Left ventricle myocardium inferior (tissue), 1 donor: ENCODE data around the gene PARP4. TPM values are rescaled to one million over a fixed set of nuclear protein-coding genes. Genes with fewer than 3 reads are reported as not detected.
"Not testable (repeated sequence)": the region's sequence is repeated elsewhere in the genome, so short reads cannot be mapped to it uniquely, and the experiment has no call there.

ENCODE experiments used
- DNase-seq: peaks from one replicate; pipeline ENCODE4 v3.0.0-alpha.2; 2020
- H3K27ac ChIP-seq: fragments of 200-600 bp; replicated peaks from 2 replicates; pipeline ENCODE4 v1.8.0; 2021
- H3K27me3 ChIP-seq: fragments of 200-600 bp; 2 replicates; pipeline ENCODE4 v1.8.0; 2021; ENCODE audit warnings: low read depth
- H3K36me3 ChIP-seq: fragments of 200-600 bp; 2 replicates; pipeline ENCODE4 v1.8.0; 2021
- H3K4me1 ChIP-seq: fragments of 200-600 bp; 2 replicates; pipeline ENCODE4 v1.8.0; 2021
- H3K4me3 ChIP-seq: fragments of 200-600 bp; 2 replicates; pipeline ENCODE4 v1.8.0; 2021; ENCODE audit warnings: mild to moderate bottlenecking, moderate library complexity
- H3K9me3 ChIP-seq: fragments of 200-600 bp; replicated peaks from 2 replicates; pipeline ENCODE4 v1.8.0; 2021
- intact Hi-C: fragments of 100-400 bp; cut with micrococcal nuclease; formaldehyde crosslinking; loops from one replicate; pipeline ENCODE4 v1.11.0; 2022
- total RNA-seq: library from RNA; stranded (reverse); fragmentation: NEBNext Ultra II Directional; extraction: Animal tissue kit (Norgen Biotek cat#: 25700); gene quantifications from one replicate; pipeline ENCODE4 v1.2.1, GENCODE V29; 2021
- TF ChIP-seq, protein P1 (sequence below): fragments of 200-600 bp; IDR thresholded peaks from 2 replicates; pipeline ENCODE4 v1.8.0; 2021; ENCODE audit warnings: antibody characterized with exemption, mild to moderate bottlenecking, borderline replicate concordance
- donor health status: DM: no; HTN: yes; CAD: no; lungs with severe emphysema.

PARP4 gene
- total RNA-seq, 1 donor from 2014 or later: 23.6 TPM

DNA sequence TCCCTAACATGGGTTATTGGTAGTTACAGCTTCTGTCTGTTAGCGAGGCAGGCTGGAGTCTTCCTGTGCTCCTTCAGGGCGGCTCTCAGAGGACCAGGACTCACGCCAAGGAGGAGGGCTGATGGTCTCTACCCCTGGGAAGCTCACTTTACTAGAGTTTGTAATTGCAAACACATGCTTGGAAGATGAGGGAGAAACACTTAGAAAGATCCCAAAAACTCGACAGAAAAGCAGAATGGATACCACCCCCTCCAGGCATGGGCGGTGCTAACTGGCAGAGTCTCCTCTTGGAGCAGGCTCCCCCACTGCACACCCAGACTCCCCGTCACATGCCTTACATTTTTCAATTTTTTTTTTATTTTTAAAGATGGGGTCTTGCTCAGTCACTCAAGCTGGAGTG lies 62.0 kb downstream of the PARP4 start:
- H3K27me3 ChIP-seq: no peaks in the 10 kb centered on the region
- no peak overlapping the region for H3K27ac ChIP-seq
- H3K4me1 ChIP-seq: peaks cover 6% of the 10 kb centered on the region
- intact Hi-C loops: no loop called here
- TF ChIP-seq, protein P1, sequence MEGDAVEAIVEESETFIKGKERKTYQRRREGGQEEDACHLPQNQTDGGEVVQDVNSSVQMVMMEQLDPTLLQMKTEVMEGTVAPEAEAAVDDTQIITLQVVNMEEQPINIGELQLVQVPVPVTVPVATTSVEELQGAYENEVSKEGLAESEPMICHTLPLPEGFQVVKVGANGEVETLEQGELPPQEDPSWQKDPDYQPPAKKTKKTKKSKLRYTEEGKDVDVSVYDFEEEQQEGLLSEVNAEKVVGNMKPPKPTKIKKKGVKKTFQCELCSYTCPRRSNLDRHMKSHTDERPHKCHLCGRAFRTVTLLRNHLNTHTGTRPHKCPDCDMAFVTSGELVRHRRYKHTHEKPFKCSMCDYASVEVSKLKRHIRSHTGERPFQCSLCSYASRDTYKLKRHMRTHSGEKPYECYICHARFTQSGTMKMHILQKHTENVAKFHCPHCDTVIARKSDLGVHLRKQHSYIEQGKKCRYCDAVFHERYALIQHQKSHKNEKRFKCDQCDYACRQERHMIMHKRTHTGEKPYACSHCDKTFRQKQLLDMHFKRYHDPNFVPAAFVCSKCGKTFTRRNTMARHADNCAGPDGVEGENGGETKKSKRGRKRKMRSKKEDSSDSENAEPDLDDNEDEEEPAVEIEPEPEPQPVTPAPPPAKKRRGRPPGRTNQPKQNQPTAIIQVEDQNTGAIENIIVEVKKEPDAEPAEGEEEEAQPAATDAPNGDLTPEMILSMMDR: no peak
- H3K9me3 ChIP-seq: no peaks in the 10 kb centered on the region
- H3K4me3 ChIP-seq: no peak overlapping the region
- H3K36me3 ChIP-seq: peaks cover 84% of the 10 kb centered on the region
- DNase-seq: peak; percentile 47

DNA sequence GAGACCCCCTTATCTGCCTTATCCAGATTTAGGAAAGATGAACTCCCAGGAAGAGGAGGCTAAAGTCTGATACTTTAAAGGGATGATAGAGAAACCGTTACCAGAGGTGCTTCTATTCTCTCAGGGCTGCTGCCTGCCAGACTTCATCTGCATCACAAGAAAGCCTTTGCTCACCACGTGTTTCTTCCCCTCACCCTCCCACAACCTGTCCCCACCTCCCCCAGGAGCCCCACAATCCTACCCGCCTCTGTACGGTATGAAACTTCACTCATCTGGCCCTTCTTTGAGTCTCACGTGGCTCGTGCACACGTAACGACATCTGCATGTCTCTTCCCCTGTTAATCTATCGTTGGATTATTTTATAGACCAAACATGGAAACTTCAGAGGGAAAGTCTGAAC lies 67.7 kb downstream of the PARP4 start:
- H3K27ac ChIP-seq, H3K27me3 ChIP-seq, H3K4me1 ChIP-seq, H3K9me3 ChIP-seq, DNase-seq, intact Hi-C loops, H3K4me3 ChIP-seq: not testable (repeated sequence)
- peaks cover 75% of the 10 kb centered on the region for H3K36me3 ChIP-seq

DNA sequence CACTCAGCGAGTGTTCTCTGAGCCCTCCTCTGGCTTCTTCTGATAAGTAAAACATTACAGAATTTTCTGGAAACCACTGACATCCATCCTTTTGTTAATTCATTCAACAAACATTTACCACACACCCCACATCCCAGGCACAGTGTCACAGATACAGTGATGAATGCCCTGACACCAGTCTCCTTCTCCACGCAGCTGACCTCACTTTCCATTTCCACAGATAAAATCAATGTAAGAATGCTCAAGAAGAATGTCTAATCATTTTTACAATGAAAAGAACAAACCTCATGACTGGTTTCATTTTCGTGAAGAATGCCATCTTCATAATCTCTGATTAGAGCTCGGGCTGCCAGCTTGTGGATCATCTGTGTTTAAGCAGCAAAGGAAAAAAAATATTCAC lies 69.2 kb downstream of the PARP4 start:
- Histone ChIP-seq H3K9me3 (no peaks in the 10 kb centered on the region), H3K4me3 (no peak overlapping the region), H3K27ac (no peak overlapping the region), H3K27me3 (no peaks in the 10 kb centered on the region), H3K36me3 (peaks cover 79% of the 10 kb centered on the region), H3K4me1 (no peaks in the 10 kb centered on the region)
- intact Hi-C loops: no loop called here
- no peak for DNase-seq
- TF ChIP-seq, protein P1: no peak

DNA sequence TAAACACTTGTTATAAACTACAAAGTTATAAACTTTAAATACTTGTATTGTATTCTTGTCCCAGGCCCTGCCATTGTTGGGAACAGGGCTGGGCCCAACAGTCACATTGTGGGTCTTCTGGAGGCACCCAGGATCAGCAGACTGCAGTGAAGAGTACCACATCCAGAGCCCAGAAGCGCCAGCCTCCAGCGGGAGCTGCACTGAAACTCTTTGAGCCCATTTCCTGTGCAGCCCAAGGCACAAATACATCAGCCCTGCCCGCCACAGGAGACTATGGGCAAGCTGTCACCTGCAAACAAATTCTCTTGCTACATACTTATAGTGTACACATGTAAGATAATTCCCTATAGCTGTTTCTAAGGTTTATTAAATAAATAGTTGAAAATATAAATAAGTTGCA lies 86.5 kb downstream of the PARP4 start:
- H3K36me3 ChIP-seq: peaks cover 79% of the 10 kb centered on the region
- H3K27me3 ChIP-seq, H3K27ac ChIP-seq, H3K4me3 ChIP-seq, DNase-seq, intact Hi-C loops, H3K4me1 ChIP-seq: not testable (repeated sequence)
- H3K9me3 ChIP-seq: peaks cover 22% of the 10 kb centered on the region

DNA sequence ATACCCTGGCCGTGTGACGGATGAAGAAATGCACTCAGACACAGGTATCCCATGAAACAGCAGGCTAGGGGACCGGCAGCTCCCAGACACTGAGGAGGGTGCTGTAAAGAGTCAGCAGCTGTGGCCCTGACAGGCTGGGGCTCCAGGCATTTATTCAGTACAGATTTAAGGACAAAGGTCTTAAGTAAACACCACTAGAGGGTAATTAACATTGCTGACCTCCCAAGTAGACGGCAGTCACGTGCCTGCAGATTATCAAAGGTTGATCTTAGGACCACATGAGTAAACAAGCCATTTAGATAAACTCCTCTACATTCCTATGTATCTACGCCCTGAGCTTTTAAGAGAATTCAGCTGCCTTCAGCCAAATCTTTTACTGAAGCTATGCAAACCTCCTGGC lies 92.9 kb downstream of the PARP4 start:
- H3K4me1 ChIP-seq, H3K27ac ChIP-seq, H3K4me3 ChIP-seq, H3K27me3 ChIP-seq, DNase-seq, intact Hi-C loops: not testable (repeated sequence)
- peaks cover 53% of the 10 kb centered on the region for H3K36me3 ChIP-seq
- H3K9me3 ChIP-seq: peaks cover 14% of the 10 kb centered on the region

DNA sequence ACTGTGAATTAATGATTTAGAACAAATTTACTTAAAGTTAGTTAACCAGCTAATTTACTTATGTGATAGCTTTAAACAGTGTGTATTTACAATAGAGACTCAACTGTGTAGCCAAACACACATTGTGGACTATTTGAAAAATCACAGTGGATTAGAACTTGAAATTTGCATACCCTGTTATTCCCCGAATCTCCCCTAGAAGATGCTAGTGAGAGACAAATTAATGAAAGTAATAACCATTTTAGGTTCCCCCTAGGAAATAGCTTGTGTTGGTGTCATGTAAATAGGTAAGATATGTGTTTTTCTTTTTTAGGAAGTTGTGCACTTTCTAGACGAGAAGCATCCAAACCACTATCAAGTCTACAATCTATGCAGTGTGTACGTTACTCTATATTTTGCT lies 104.7 kb downstream of the PARP4 start:
- Histone ChIP-seq H3K9me3 (no peaks in the 10 kb centered on the region), H3K4me1 (no peaks in the 10 kb centered on the region), H3K36me3 (no peaks in the 10 kb centered on the region), H3K27ac (no peak overlapping the region), H3K27me3 (no peaks in the 10 kb centered on the region), H3K4me3 (no peak overlapping the region)
- intact Hi-C loops: no loop called here
- TF ChIP-seq, protein P1: no peak
- DNase-seq: no peak

DNA sequence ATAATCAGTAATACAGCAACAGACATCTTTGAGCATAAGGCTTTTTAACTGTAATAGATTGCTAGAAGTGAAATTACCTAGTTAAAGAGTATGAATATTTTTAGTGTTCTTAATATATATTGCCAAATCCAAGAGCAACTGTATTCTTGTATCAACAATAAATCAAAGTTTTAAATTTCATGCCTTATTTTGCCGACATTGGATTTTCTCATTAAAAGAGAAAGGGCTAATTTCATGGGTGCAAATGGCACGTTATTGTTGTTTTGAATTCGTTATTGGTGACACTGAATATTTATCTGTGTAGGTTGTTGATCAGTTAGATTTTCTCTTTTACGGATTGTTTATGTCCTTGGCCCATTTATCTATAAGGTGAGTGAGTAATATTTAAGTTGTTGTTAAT lies 106.1 kb downstream of the PARP4 start:
- intact Hi-C loops: no loop called here
- no peak overlapping the region for H3K4me3 ChIP-seq
- no peaks in the 10 kb centered on the region for H3K27me3 ChIP-seq
- no peak for DNase-seq
- H3K4me1 ChIP-seq: no peaks in the 10 kb centered on the region
- H3K36me3 ChIP-seq: no peaks in the 10 kb centered on the region
- no peak overlapping the region for H3K27ac ChIP-seq
- H3K9me3 ChIP-seq: no peaks in the 10 kb centered on the region
- TF ChIP-seq, protein P1: no peak
